Posterior cingulate gyrus (tissue), 11 donors: ENCODE data around the gene DAAM2.

ENCODE experiments used
- DNase-seq, 10 donors: peaks; one replicate each; pipeline versions ENCODE4 v3.0.0 to v3.0.0-alpha.2; 2020 to 2021; ENCODE audit warnings: mixed read lengths in 3 of 10
- intact Hi-C: fragments of 100-400 bp; cut with DNase I; formaldehyde crosslinking; loops from one replicate; pipeline ENCODE4 v1.15.1; 2023

The DAAM2 gene

DNA sequence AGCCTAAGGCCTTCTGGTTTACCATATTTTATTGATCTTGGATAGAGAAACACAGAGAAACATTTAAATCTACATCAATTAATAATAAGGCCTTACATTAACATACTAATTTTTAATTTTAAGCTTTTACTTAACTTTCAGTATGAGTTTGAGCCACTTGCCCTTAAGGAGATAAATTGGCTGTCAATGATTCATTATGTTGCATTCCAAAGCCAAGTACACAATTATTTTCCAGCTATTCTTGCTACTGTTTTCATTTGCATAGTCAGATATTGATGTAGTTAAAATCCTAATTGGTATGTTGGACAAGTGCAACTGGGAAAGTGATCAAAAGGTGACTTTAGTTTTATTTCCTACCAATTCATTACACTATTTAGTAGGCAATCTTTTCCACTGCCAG lies 83.9 kb downstream of the DAAM2 start:
- DNase-seq, result no peak
- intact Hi-C loops, result no loop called here

DNA sequence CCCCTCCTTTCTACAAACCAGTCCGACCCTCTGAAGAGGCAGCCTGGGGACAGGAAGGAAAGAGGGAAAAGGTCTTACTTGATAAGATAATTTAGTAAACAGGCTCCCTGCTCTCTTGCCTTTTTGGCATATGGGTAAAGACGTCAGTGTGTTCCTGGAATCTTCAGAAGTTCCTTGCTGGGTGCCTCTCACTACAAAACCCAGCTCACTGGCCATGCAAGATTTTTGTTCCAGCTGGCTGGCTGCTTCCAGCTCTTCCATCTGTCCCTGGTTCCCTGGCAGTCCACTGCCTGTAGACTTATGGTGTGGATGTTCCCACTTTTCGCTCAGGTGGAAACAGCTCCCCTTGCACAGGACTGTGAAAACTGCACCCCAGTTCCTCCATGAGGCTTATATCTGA lies 84.7 kb downstream of the DAAM2 start:
- intact Hi-C loops, result no loop called here
- no peak for DNase-seq

DNA sequence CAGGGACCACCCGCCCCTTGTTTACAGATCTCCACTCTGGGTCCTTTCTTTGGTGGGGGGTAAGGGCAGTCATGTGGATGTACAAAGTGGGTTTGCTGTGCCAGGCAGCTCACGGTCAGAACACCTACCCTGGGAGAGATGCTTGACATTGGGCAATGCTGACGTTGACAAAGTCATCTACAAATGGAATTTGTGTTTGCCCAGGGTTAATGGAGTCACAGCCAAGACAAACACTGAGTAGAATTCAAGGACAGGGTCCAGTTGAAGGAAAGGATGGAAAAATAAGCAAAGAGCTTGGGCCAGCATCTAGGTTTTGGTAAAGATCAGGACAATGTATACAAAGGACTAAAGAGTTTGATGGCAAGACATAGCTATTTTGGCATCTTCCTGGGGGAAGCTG lies 87.4 kb downstream of the DAAM2 start:
- no peak for DNase-seq
- intact Hi-C loops, result no loop called here

DNA sequence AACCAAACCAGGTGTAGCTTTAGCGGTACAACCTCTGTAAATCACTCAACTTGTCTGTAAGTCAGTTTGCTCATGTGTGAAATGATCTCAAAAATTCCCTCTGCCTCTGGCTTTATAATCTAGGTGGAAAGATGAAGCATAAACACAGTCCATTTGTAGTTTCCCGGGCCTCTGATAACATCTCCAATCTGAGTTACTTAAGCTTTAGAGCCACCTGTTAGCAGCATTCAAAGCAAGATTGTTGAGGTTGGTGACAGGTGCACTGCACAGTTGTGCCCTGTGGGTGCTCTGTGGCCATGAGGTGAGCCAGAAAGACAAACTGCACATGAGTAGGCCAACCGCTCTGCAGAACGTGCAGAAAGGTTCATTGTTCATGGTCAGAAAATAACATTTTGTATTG lies 88.4 kb downstream of the DAAM2 start:
- intact Hi-C loops, result loop anchor here (10.0 kb wide), 1 partner anchor 226 kb away; no protein-coding TSS in a partner anchor
- DNase-seq, result no peak

GRCh38 chr6:39881851-39882530 lies 89.8 kb downstream of the DAAM2 start:
- DNase-seq, result peak in 3 of 10 donors; percentile 16 to 77 (median 32)
- intact Hi-C loops, result loop anchor here (10.0 kb wide), 1 partner anchor 227 kb away; no protein-coding TSS in a partner anchor

DNA sequence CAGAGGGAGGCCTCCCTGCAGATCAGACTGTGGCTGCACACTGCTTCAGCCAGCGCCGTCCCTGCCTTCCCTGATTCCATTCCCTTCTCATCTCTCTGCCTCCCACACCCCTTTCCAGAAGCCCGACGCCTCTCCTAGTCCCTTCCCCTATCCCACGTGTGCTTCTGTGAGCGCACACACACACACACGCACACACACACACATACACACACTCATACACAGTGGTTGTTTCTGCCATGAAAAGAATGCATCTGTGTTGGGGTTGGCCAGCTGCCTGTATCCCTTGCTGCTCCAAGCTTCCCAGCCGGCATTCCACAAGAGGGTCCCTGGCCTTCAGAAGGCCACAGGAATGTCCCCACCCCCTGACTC lies 90.3 kb downstream of the DAAM2 start:
- peak in 4 of 10 donors; percentile 30 to 72 (median 41) for DNase-seq
- intact Hi-C loops, result loop anchor here (10.0 kb wide), 1 partner anchor 228 kb away; no protein-coding TSS in a partner anchor

- no peak for DNase-seq
- intact Hi-C loops, result loop anchor here (10.0 kb wide), 1 partner anchor 230 kb away; no protein-coding TSS in a partner anchor
These were observed 92.5 kb downstream of the DAAM2 start for GRCh38 chr6:39884696-39885095.

DNA sequence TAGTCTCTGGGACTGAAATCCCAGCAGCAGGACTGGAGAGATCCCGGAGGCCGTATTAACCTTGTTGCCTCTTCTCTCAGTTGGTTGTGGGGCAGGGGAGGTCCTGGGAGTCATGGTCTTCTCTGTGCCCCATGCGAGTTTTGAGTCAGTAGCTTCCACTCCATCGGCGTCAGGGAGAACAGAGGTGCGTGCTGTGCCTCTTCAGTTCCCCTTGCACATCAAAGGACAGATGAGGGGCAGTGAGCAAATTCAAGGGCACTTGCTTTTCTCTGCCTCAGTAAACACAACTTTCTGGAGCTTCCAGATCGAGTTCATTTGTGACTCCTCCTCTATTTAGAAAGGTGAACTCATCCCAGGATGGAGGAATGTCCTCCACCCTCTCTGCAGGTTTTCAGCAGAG lies 93.5 kb downstream of the DAAM2 start:
- no peak for DNase-seq
- intact Hi-C loops, result loop anchor here (10.0 kb wide), 1 partner anchor 231 kb away; no protein-coding TSS in a partner anchor

GRCh38 chr6:39886871-39887270 lies 94.7 kb downstream of the DAAM2 start:
- DNase-seq, result no peak
- intact Hi-C loops, result loop anchor here (10.0 kb wide), 1 partner anchor 232 kb away; no protein-coding TSS in a partner anchor

GRCh38 chr6:39887692-39888450 lies 95.7 kb downstream of the DAAM2 start:
- intact Hi-C loops, result loop anchor here (10.0 kb wide), 1 partner anchor 233 kb away; no protein-coding TSS in a partner anchor
- peak; percentile 66 to 96 (median 76) for DNase-seq

DNA sequence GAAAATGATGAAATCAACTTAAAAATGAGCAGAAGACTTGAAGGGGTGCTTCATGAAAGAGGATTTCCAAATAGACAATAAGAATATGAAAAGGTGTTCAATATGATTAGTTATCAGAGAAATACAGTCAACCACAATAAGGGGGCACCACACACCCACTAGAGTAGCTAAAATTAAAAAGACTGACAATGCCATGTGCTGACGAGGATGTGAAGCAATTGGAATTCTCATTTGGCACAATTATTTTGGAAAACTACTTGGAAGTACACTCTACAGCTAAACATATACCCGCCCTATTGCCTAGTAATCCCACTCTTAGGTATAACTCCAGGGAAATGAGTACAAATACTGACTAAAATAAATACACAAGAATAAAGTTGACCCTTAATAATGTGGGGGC lies 97.1 kb downstream of the DAAM2 start:
- DNase-seq, result no peak
- intact Hi-C loops, result loop anchor here (10.0 kb wide), 1 partner anchor 234 kb away; no protein-coding TSS in a partner anchor

GRCh38 chr6:39891353-39891752 lies 99.2 kb downstream of the DAAM2 start:
- intact Hi-C loops, result loop anchor here (5.0 kb wide), 2 partner anchors 99 to 529 kb away; partner anchors contain the start of gene DAAM2
- no peak for DNase-seq

GRCh38 chr6:39891976-39892375 lies 99.8 kb downstream of the DAAM2 start:
- DNase-seq, result no peak
- intact Hi-C loops, result loop anchor here (1.0 to 5.0 kb wide), 3 partner anchors 100 to 530 kb away; partner anchors contain the start of gene DAAM2

DNA sequence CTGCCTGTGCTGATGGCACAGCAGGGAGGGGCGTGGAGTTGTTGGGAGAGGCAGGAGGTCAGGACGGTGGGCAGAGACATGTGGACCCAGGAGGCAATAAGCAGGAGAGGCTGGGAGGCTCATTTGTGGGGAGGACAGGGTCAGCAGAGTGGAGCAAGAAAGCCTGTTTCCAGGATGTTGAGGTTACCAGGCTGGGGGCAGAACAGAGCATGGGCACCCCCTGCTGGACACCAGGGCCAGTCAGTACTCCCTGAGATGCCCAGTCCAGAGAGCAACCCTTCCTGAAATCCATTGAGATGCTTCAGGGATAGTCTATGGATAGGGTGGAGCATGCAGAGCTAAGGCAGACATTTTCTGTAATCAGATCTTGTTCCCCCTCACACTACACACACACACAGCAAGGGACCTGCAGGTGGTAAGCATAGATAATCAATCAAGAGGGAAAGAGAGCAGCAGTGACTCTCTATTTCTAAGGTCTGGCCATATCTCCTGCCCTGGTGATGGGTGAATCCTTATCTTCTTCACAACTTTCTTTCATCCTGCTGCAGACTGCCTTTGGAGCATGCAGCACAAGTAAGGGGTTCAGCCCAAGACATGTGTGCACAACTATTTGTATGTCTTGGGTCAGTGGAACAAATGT lies 100.4 kb downstream of the DAAM2 start:
- intact Hi-C loops, result loop anchor here (1.0 to 5.0 kb wide), 3 partner anchors 100 to 530 kb away; partner anchors contain the start of gene DAAM2
- peak; percentile 47 to 96 (median 78) for DNase-seq

- intact Hi-C loops, result loop anchor here (5.0 kb wide), 2 partner anchors 101 to 531 kb away; partner anchors contain the start of gene DAAM2
- no peak for DNase-seq
These were observed 101.1 kb downstream of the DAAM2 start for GRCh38 chr6:39893286-39893685.

DNA sequence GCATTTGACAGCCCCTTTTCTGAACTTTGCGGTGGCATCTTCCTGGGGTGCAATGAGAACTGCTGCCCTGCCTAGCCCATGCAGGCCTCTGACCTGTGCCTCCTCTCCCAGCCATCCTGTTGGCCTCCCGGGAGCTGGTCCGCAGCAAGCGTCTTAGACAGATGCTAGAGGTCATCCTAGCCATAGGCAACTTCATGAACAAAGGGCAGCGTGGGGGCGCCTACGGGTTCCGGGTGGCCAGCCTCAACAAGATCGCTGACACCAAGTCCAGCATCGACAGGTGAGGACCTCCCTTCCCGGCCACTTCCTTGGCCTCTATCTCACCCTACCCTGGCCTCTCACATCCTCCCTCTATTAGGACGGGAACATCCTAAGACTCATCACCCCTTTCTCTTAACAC lies 104.5 kb downstream of the DAAM2 start:
- DNase-seq, result peak in 1 of 10 donors; percentile 80
- intact Hi-C loops, result no loop called here

- DNase-seq, result no peak
- intact Hi-C loops, result no loop called here
These were observed 105.5 kb downstream of the DAAM2 start for GRCh38 chr6:39897698-39898097.

DNA sequence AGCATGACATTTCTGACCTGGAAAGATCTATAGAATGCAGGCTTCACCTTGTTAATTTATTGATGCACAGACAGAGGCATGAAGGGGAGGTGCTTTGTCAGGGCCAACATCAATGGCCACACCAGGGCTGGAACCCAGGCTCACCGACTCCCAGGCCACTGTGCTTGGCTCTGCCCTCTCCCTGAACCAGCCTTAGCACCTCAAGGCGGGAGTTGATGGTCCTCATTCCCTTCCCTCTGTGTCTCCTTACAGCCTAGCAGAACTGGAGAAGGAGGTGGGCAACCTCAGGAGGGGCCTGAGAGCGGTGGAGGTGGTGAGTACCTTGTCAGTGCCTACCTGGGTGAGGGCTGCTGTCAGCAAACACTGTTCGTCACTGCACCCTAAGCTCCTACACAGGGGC lies 106.4 kb downstream of the DAAM2 start:
- DNase-seq, result peak in 1 of 10 donors; percentile 75
- intact Hi-C loops, result no loop called here

DNA sequence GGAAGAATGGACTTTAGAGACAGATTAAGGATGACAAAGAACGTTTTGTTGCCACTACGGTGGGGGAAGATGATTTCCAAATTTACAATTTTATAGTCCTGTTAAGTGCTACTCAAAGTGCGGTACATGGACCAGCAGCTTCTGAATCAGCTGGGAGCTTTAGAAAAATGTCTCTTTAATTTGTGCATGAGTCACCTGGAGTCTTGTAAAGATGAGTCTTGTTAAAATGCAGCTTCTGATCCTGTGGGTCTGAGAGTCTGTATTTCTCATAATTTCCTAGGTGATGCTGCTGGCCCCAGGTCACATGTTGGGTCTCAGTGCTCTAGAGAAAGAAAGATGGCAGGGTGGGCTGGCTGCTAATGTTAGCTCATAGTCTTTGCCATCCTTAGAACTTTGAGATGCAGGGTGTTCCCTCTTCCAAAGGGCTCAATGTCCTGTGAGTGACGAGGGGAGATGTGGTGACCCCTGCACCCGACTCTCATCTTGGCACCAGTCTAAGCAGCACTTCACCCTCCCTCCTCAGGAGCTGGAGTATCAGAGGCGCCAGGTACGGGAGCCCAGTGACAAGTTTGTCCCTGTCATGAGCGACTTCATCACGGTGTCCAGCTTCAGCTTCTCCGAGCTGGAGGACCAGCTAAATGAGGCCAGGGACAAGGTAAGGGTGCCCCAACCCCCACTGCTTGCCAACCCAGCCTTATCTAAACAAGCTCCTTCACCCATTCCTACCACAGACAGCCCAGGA lies 107.5 kb downstream of the DAAM2 start:
- intact Hi-C loops, result no loop called here
- peak in 1 of 10 donors; percentile 37 for DNase-seq

- intact Hi-C loops, result no loop called here
- DNase-seq, result peak in 1 of 10 donors; percentile 65
These were observed 109.0 kb downstream of the DAAM2 start for GRCh38 chr6:39901116-39901655.
